ENCODE data around the gene FOXK2. TPM values are rescaled to one million over a fixed set of nuclear protein-coding genes. Genes with fewer than 3 reads are reported as not detected.

The FOXK2 gene
- polyA plus RNA-seq, 2 of the 4 experiments (the other 2 are of a cell fraction), result 34.8 to 39.2 TPM

DNA sequence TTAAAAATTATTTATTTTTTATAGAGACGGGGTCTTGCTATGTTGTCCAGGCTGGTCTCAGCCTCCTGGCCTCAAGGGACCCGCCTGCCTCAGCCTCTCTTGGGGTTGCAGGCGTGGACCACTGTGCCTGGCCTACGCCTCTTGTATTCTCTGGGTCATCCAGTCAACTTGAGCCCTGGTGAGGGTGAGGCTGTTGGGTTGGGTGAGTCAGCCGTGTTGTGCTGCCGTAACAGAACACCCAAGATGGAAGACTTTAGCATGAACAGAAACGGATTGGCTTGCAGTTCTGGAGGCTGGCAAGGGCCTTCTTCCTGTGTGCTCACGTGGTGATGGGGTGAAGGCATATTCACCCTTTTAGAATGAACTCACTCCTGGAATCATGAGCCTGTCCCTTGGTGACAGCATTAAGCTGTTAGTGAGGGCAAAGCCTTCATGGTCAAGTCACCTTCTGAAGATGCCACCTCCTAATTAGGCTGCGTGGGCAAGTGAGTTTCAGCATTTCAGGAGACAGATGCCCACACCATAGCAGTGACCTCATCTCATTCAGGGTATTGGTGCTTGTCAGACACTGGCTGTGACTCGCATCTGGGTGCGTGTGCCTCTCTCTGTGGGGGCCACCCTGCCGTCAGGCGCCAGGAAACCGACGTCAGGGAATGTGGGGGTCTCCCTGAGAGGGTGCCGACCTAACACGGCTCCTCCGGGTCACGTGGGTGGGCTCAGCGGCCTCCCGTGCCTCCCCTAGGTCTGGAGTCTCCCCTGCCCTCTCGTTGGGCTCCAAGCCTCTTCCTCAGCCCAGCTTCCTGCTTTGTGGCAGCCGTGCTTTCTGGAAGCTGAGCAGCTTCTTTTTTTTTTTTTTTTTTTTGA lies 79.0 kb downstream of the FOXK2 start:
- Histone ChIP-seq H3K27ac (no peak overlapping the region), H3K4me3 (no peak overlapping the region), H3K4me1 (peaks cover 9% of the 10 kb centered on the region), H3K4me2 (no peak overlapping the region), H3K9me3 (no peaks in the 10 kb centered on the region)
- POLR2A ChIA-PET, result no interaction called here
- 93% methylated on average over 22 of the region's 23 CpGs for WGBS (ENCODE audit: missing lambda C conversion rate)
- DNase-seq (ENCODE audit: low read depth in 1 of 2, low spot score in 1 of 2), result no peak
- peak in 1 of 2 experiments; percentile 5; a peak in 2 of 6 replicates for ATAC-seq
- CTCF ChIA-PET, result interaction anchor here (0.6 to 0.7 kb wide), 2 partner anchors 13 to 44 kb away, joined by 3 to 5 read pairs; no protein-coding TSS in a partner anchor
- TF ChIP-seq MAZ (IDR thresholded peaks at IDR 0.05; ENCODE audit: borderline replicate concordance, low read depth, low read length) (no peak), USF2 (IDR thresholded peaks at IDR 0.05) (no peak), PBX3 (IDR thresholded peaks at IDR 0.05) (no peak), FOSL2 (IDR thresholded peaks at IDR 0.05) (no peak), FOSL2 (CRISPR knock-in tag; IDR thresholded peaks at IDR 0.05) (no peak), CHD4 (IDR thresholded peaks at IDR 0.05; ENCODE audit: borderline replicate concordance) (no peak), SREBF2 (IDR thresholded peaks at IDR 0.05) (no peak), KDM5A (IDR thresholded peaks at IDR 0.05) (no peak), MYC (IDR thresholded peaks at IDR 0.05; ENCODE audit: borderline replicate concordance, low read length) (no peak), ZFP36 (IDR thresholded peaks at IDR 0.05; ENCODE audit: borderline replicate concordance, partially characterized antibody) (no peak), JUN (IDR thresholded peaks at IDR 0.05) (no peak), HEYL (CRISPR knock-in tag; IDR thresholded peaks at IDR 0.05) (no peak), EHMT2 (IDR thresholded peaks at IDR 0.05; ENCODE audit: low read depth) (no peak), CBX8 (IDR thresholded peaks at IDR 0.05) (no peak), PHF8 (IDR thresholded peaks at IDR 0.05; ENCODE audit: borderline replicate concordance, low read depth) (no peak), ZC3H11A (IDR thresholded peaks at IDR 0.05) (no peak), RAD21 (conservative IDR thresholded peaks at IDR 0.05 in 1 of 2, IDR thresholded peaks at IDR 0.05 in 1 of 2) (no peak)
- TF ChIP-seq, protein P1, sequence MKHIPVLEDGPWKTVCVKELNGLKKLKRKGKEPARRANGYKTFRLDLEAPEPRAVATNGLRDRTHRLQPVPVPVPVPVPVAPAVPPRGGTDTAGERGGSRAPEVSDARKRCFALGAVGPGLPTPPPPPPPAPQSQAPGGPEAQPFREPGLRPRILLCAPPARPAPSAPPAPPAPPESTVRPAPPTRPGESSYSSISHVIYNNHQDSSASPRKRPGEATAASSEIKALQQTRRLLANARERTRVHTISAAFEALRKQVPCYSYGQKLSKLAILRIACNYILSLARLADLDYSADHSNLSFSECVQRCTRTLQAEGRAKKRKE (CRISPR knock-in tag; IDR thresholded peaks at IDR 0.05; ENCODE audit: low read depth), result no peak
- TF ChIP-seq, protein P2, sequence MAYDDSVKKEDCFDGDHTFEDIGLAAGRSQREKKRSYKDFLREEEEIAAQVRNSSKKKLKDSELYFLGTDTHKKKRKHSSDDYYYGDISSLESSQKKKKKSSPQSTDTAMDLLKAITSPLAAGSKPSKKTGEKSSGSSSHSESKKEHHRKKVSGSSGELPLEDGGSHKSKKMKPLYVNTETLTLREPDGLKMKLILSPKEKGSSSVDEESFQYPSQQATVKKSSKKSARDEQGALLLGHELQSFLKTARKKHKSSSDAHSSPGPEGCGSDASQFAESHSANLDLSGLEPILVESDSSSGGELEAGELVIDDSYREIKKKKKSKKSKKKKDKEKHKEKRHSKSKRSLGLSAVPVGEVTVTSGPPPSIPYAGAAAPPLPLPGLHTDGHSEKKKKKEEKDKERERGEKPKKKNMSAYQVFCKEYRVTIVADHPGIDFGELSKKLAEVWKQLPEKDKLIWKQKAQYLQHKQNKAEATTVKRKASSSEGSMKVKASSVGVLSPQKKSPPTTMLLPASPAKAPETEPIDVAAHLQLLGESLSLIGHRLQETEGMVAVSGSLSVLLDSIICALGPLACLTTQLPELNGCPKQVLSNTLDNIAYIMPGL (CRISPR knock-in tag; IDR thresholded peaks at IDR 0.05; ENCODE audit: borderline replicate concordance), result no peak
- TF ChIP-seq, protein P3, sequence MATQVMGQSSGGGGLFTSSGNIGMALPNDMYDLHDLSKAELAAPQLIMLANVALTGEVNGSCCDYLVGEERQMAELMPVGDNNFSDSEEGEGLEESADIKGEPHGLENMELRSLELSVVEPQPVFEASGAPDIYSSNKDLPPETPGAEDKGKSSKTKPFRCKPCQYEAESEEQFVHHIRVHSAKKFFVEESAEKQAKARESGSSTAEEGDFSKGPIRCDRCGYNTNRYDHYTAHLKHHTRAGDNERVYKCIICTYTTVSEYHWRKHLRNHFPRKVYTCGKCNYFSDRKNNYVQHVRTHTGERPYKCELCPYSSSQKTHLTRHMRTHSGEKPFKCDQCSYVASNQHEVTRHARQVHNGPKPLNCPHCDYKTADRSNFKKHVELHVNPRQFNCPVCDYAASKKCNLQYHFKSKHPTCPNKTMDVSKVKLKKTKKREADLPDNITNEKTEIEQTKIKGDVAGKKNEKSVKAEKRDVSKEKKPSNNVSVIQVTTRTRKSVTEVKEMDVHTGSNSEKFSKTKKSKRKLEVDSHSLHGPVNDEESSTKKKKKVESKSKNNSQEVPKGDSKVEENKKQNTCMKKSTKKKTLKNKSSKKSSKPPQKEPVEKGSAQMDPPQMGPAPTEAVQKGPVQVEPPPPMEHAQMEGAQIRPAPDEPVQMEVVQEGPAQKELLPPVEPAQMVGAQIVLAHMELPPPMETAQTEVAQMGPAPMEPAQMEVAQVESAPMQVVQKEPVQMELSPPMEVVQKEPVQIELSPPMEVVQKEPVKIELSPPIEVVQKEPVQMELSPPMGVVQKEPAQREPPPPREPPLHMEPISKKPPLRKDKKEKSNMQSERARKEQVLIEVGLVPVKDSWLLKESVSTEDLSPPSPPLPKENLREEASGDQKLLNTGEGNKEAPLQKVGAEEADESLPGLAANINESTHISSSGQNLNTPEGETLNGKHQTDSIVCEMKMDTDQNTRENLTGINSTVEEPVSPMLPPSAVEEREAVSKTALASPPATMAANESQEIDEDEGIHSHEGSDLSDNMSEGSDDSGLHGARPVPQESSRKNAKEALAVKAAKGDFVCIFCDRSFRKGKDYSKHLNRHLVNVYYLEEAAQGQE (IDR thresholded peaks at IDR 0.05), result no peak
- FAIRE-seq, result peak; percentile 39
